Epithelial cell of umbilical artery (primary cell): Measurements from ENCODE around the gene CFAP58. TPM values are rescaled to one million over a fixed set of nuclear protein-coding genes. Genes with fewer than 3 reads are reported as not detected.

ENCODE experiments used
- total RNA-seq: library from RNA; depleted of rRNA; stranded (reverse); fragments of >200 nt; gene quantifications from 2 replicates; pipeline ENCODE4 v1.2.3, GENCODE V29; 2014

Gene CFAP58
- total RNA-seq, result 0.15 and 0.65 TPM in 2 replicates

GRCh38 chr10:104353325-104354048 is at the start of gene CFAP58:
TSS of gene CFAP58 (plus strand) at chr10:104353833. CDS start at chr10:104353898, 65 bp downstream.

GRCh38 chr10:104337985-104338735 is 15.5 kb upstream of the CFAP58 start, which contains the start of gene ITPRIP:
TSS of gene ITPRIP (minus strand) at chr10:104338465. CDS start at chr10:104316051, 22,414 bp downstream.

Other genes with a start within 250 kb of the CFAP58 start
- 12.0 and 16.4 TPM in 2 replicates for gene SFR1, start 231.7 kb upstream of the CFAP58 start, total RNA-seq
- gene CFAP43, start 121.5 kb upstream of the CFAP58 start, total RNA-seq, result under 0.01 TPM in 1 of 2 replicates, not detected in the other
- gene GSTO1, start 98.9 kb upstream of the CFAP58 start, total RNA-seq, result 258 and 350 TPM in 2 replicates
- gene GSTO2, start 84.6 kb upstream of the CFAP58 start, total RNA-seq, result 0.32 and 0.91 TPM in 2 replicates
- 10.9 and 14.6 TPM in 2 replicates for gene ITPRIP, start 15.4 kb upstream of the CFAP58 start, total RNA-seq